ENCODE data around the gene MND1. TPM values are rescaled to one million over a fixed set of nuclear protein-coding genes. Genes with fewer than 3 reads are reported as not detected.

Gene MND1
- total and polyA plus RNA-seq, 2 donors (not counting 3 experiments of a cell fraction or from before 2014, with no cell fraction given), result 0.66 to 7.7 TPM

GRCh38 chr4:153335665-153336064 is 8.8 kb upstream of the MND1 start:
- Histone ChIP-seq H3K4me3 (replicated peaks in 1 of 3; ENCODE audit: insufficient read depth in 1 of 3, low read depth in 1 of 3, low read length in 3 of 3) (no peak overlapping the region), H3K9me1 (replicated peaks; ENCODE audit: control insufficient read depth, extremely low read depth, insufficient read depth, low read length) (no peaks in the 10 kb centered on the region), H3K9me3 (replicated peaks; ENCODE audit: control insufficient read depth, insufficient read depth, low read length) (no peaks in the 10 kb centered on the region), H4K20me1 (replicated peaks; ENCODE audit: control insufficient read depth, extremely low read depth, insufficient read depth, low read length) (no peaks in the 10 kb centered on the region), H3K4me1 (ENCODE audit: control insufficient read depth, extremely low read depth, insufficient read depth, low read length) (no peaks in the 10 kb centered on the region), H3K27ac (ENCODE audit: insufficient read depth, low read depth, low read length) (no peak overlapping the region), H3K27me3 (ENCODE audit: control insufficient read depth in 2 of 2, insufficient read depth in 2 of 2, low read length in 2 of 2) (no peaks in the 10 kb centered on the region), H3K36me3 (ENCODE audit: control insufficient read depth in 2 of 2, extremely low read depth in 1 of 2, insufficient read depth in 2 of 2, low read length in 2 of 2) (no peaks in the 10 kb centered on the region), H3K4me2 (ENCODE audit: insufficient read depth, low read length) (no peak overlapping the region), H3K9ac (replicated peaks; ENCODE audit: extremely low read depth, insufficient read depth, low read length) (no peak overlapping the region), H2AFZ (ENCODE audit: low read depth, low read length) (no peak overlapping the region), H3K79me2 (ENCODE audit: control insufficient read depth, insufficient read depth, low read length) (no peaks in the 10 kb centered on the region)
- dilution Hi-C loops (cut with MboI; ENCODE audit: extremely low pct_ligation_motif_present, low sequenced_read_pairs), result no loop called here
- ChIA-PET CTCF (interaction anchor here (0.9 to 1.5 kb wide), 2 partner anchors 193 to 307 kb away, joined by 3 read pairs; no protein-coding TSS in a partner anchor), POLR2A (no interaction called here)
- BruUV-seq (replicated peaks), result no TSS peak
- no peak for TF ChIP-seq JUN (IDR thresholded peaks at IDR 0.05; ENCODE audit: borderline replicate concordance, insufficient read depth, insufficient read length, low read depth)
- no peak for TF ChIP-seq GATA2 (IDR thresholded peaks at IDR 0.05; ENCODE audit: insufficient read depth, insufficient read length, low read depth, low read length)
- TF ChIP-seq MAX (IDR thresholded peaks at IDR 0.05; ENCODE audit: insufficient read depth, insufficient read length), result no peak
- no peak for TF ChIP-seq POLR2A (IDR thresholded peaks at IDR 0.05; ENCODE audit: low read depth, low read length)
- no peak for TF ChIP-seq MYC (IDR thresholded peaks at IDR 0.05; ENCODE audit: low read depth, low read length)
- no peak for TF ChIP-seq POLR2AphosphoS5 (IDR thresholded peaks at IDR 0.05; ENCODE audit: insufficient read depth, low read depth, low read length)
- TF ChIP-seq CTCF (IDR thresholded peaks at IDR 0.05; ENCODE audit: extremely low read depth in 1 of 2, insufficient read depth in 1 of 2, low read depth in 1 of 2, low read length in 2 of 2), result no peak
- TF ChIP-seq FOS (IDR thresholded peaks at IDR 0.05; ENCODE audit: borderline replicate concordance, insufficient read depth, low read length), result no peak
- TF ChIP-seq EZH2 (IDR thresholded peaks at IDR 0.05; ENCODE audit: borderline replicate concordance, low read depth, low read length, severe bottlenecking), result no peak
- DNase-seq (ENCODE audit: low read depth, low spot score), result no peak
- intact Hi-C loops (cut with micrococcal nuclease), result no loop called here
- no peak for FAIRE-seq

All from endothelial cell of umbilical vein (primary cell).